NCI-H748 (cell line): ENCODE results near the gene G6PC3.
A peak's percentile ranks its signal among the peaks of the same experiment; 100 is the strongest.

ENCODE experiments used
- DNase-seq: peaks from one replicate; lab custom pipeline; 2025; ENCODE audit not compliant: unreplicated experiment; lab: John Stamatoyannopoulos, UW

The G6PC3 gene

DNA sequence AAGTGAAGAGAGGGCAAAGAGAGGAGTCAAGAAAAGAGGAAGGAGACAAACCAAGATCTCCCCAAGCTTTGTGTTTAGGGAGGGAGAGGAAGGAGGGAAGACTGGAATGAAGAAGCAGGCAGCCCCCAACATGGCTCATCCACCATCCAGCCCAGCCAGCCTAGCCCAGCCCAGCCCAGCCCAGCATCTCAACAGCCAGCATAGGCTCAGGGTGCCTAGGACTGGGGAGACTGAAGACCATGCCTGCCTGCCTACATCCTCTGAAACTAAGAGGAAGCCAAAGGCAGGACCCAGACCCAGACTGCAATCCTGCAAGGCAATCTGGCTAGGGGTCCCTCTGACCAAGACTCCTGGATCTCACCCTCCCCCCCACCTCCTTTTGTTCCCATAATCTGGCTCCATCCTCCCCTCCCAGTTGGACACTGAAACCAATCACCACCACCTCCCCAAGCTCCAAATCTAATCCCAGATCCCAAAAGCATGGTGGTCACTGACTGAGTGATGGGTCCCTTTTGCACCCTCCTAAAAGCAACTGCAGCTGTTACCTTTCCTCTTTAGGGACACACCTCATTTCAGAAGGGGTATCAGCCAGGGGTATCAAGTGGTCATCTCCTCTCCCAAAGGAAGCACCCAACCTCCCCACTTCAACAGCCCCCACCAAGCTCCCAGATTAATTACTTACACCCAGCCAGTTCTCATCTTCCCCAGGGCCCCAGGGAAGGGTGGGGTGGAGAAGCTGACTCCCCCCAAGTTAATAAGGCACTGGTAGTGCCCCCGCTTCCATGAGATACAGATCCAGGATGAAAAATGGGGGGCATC is 51.7 kb downstream of the G6PC3 start:
- DNase-seq, result no peak

DNA sequence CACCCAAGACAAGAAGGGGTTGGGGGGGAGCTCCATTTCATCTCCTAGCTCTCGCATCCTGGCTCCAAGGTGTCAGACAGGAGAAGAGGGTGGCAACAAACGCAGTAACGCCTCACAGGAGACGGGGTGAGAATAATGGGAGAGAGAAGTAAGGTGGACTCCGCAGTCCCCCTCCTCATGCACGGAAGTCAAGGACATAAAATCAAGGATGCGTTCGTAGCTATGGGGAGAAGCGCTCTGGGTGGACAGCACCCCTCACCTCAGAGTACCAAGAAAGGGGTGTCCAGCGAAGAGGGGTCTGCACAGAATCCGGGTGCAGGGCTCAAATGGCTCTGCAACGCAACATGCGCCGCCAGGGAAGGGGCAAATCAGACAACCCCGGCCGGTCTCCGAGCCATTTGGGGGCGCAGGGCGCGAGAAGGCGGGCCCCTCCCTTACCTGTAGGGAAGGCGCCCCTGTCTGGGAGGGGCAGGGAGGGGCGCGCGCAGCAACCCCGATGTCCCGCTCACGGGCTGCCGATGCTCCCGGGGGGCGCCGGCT is 52.4 kb downstream of the G6PC3 start:
- DNase-seq, result peak; percentile 38

DNA sequence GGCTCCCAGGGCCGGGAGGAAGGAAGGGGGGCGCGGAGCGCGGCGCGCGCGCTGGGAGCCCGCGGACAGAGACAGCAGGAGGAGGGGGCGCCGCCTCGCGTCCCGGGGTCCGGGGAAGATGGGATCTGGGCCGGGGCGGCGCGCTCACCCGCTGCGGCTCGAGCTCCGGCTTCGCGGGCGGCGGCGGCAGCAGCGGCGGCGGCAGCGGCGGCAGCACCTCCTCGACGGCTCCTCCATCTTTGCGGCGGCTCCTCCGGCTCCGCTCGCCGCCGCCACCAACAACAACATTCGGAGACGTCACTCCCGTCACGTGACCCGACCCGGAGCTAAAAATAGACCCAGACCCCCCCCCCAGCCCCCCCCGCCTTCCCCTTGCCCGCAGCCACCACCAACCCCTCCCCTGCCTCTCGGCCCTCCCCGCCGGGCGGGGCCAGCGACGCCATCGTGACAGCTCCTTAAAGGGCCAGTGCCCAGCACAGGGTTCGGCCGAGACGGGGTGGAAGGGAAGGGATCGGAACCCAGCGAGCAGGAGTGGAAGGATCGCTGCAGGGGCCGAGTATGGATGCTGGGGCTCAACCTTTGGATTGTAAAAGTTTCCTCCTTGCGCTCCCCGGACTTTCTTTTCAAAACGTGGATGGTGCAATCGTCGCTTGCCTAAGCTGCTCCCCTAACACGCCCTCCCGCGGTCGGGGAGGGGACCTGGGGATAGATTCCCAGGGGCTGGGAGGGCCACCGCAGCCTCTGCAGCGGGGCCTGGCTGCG is 53.0 kb downstream of the G6PC3 start, which contains the start of gene HDAC5:
Gene HDAC5, minus strand, starts transcription at position 286 of the 762 bp plus-strand sequence. CDS start 6,126 bp downstream, outside the sequence.
- DNase-seq, result peak; percentile 96

DNA sequence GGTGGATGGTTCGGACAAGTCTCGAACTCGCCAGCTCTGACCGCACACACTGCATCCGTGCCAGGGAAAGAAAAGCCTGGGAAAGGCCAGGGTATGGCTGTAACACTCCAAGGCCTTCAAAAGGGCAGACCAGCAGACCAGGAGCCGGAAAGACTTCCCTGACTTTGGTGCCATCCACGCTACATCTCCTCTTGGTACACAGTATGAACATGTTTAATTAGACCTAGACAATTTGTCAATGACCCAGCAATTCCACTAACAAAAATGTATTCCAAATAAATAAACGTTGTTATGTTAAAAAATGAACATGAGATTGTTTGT is 53.5 kb downstream of the G6PC3 start:
- DNase-seq, result no peak
